T47D (cell line): ENCODE results near the gene ATP2C2.
A peak's percentile ranks its signal among the peaks of the same experiment; 100 is the strongest.

Experiments used
- DNase-seq, 2 experiments: peaks; one replicate each; pipeline versions ENCODE4 v3.0.0 to v3.0.0-alpha.2; 2011 to 2012; ENCODE audit warnings: low read depth in 1 of 2, low spot score in 1 of 2
- JUND ChIP-seq: IDR thresholded peaks from 2 replicates; pipeline ENCODE4 v1.6.1; 2012; ENCODE audit warnings: low read depth
- in situ Hi-C: cut with HindIII; loops from 2 replicates; pipeline ENCODE4 v1.10.0; 2016; ENCODE audit warnings: low sequenced_read_pairs, low pct_unique_long_range_greater_than_20kb

The ATP2C2 gene

DNA sequence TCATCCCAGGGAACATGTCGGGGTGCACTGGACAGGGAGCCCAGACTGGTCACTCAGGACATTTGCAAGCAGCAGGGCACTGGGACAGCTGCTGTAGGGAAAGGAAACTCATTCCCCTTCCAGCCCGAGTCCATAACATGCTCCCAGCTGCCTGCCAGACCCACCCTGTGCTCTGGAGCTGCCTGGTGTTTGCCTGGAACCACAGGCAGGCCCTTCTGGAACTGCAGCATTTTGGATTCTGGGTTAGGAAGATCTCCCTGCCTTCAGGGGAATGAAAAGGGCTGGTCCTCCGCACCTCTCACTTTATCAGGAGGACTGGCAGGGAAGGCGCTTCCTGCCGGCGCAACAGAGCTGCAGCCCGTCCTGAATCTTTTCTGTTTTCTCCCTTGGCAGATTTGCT lies 94.9 kb downstream of the ATP2C2 start:
- no peak for TF ChIP-seq JUND
- DNase-seq, result no peak
- in situ Hi-C loops, result no loop called here

DNA sequence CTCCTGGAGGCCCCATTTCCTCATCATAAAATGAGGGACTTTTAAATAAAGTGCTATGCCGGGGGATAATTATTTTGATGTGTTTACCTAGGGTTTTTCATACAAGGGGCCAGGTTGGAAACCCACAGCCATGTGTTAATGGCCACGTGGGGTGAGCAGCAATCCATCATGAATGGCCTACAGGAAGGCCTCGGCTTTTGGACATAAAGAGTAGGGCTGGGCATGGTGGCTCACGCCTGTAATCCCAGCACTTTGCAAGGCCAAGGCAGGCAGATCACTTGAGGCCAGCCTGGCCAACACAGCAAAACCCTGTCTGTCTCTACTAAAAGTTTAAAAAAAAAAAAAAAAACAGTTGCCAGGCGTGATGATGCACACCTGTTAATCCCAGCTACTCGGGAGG lies 95.8 kb downstream of the ATP2C2 start:
- in situ Hi-C loops, result no loop called here
- TF ChIP-seq JUND, result no peak
- DNase-seq, result no peak

DNA sequence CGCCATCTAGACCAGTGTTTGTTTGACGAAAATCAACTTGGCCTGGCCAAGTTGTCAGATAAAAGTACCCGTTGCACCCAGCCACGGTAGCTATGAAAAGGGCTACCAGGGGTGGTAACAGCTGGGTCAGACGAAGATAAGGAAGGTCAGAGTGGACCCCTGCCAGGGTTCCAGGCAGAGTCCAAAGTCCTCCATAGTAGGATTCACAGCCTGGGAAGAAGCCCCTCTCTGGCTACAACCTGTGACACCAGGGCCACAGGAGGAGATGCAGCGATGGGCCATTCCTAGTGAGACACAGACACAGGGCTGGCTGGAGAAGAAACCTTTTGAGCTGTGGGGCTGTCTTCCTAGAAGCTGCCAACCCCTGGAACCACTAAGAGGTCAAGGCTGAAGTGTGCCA lies 96.8 kb downstream of the ATP2C2 start:
- no peak for TF ChIP-seq JUND
- DNase-seq, result peak in 1 of 2 experiments; percentile 26
- in situ Hi-C loops, result no loop called here

DNA sequence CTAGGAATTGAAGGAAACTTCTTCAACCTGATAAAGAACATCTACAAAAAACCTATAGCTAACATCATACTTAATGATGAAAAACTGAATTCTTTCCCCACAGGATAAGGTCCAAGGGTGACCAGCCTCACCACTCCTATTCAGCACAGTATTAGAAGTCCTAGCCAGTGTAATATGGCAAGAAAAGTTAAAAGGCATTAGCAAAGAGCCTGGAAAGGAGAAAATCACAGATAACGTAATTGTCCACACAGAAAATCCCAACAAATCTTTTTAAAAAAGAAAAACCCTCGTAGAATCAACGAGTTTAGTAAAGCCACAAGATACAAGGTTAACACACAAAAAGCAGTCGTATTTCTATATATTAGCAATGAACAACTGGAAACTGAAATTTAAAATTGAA lies 98.4 kb downstream of the ATP2C2 start:
- no peak for DNase-seq
- in situ Hi-C loops, result no loop called here
- no peak for TF ChIP-seq JUND

DNA sequence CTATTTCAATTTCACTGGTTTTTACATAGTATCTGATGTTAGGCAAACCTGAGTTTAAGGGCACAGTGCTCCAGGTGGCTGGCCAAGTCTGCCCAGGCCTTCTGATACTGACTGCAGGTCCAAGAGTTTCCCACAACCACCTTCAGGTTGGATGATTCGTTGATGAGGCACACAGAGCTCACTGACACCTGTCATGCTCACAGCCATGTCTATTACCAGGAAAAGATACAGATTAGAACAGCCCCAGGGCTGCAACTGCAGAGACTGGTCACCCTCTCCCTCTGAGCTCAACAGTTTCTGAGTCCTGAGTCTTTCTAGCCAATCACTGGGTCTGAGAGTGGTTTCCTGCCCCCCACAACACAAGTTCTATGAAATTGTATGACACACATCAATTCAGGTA lies 98.9 kb downstream of the ATP2C2 start:
- TF ChIP-seq JUND, result no peak
- in situ Hi-C loops, result no loop called here
- no peak for DNase-seq

DNA sequence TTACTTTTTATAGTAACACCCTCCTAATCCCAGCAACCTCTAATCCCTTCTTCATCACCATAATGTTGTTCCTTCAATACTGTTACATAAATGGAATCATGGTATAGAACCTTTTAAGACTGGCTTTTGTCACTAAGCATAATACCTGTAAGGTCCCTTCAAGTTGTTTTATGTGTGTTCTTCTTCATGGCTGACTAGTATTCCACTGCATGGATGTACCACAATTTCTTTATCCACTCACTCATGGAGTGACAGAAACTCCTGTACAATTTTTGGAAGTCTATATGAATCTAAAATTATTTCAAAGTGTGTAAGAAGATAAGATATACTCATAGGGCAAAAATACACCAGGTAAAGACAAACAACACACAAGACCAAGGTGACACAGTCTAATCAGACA lies 99.4 kb downstream of the ATP2C2 start:
- no peak for DNase-seq
- no peak for TF ChIP-seq JUND
- in situ Hi-C loops, result no loop called here

DNA sequence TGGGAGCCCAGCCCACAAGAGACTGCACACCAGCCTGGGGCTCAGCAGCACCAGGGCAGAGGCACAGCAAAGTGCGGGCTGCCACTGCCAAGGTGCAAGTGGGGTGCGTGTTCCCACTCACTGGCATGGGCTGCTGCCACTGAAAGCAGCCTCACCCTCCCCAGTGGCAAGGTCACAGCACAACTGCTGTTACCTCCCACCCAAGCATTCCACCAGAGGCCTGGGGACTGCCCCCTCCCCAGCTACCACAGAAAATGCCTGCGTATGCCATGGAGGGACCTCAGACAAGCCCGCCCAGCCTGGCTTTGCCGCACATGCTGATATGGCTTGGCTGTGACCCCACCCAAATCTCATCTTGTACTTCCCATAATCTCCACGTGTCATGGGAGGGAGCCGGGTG lies 103.0 kb downstream of the ATP2C2 start:
- no peak for TF ChIP-seq JUND
- in situ Hi-C loops, result no loop called here

DNA sequence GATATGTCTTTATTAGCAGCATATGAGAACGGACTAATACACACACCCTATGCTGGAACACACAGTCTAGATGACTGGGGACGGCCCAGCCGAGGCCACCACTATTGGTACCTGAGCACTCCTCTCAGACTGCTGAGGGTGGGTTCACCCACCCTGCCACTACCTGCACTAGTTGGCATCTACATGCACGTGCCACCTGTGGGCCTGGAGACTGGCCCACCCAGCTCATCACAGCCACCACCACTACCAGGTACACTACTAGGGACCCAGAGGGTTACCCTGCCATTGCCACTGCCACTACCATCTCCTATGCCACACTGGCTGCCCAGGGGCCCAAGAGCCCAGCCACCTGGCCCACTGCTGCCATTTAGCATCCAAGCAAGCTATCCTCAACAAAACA lies 103.6 kb downstream of the ATP2C2 start:
- no peak for DNase-seq
- in situ Hi-C loops, result no loop called here
- TF ChIP-seq JUND, result no peak

More for the DNA sequence above, 103.0 kb downstream of the ATP2C2 start:
- DNase-seq, result no peak

DNA sequence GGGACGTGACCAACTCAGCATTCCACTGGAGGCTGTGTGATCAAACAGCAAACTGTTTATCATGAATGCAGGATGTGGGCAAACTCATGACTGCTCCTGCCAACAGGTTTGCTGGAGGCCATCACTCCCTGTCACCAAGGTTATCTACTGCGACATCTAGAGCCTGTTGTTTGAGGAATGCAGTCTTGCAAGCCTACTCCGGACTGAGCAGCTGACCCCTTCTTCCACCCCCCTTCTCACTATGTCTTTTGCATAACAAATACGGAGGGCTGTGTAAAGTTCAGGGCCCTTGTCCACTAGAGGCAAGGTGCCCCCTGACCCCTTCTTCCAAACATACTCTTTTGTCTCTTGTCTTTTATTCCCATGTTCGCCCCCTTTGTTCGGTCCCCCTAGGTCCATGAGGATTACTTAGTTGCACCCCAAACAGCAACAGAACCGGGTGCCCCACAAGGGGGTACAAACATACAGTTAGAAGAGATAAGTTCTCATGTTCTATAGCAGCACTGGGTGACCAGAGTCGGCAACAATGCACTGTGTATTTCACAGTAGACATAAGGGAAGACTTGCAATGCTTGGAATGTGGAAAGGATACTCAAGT lies 107.4 kb downstream of the ATP2C2 start:
- DNase-seq, result peak in 1 of 2 experiments; percentile 46
- in situ Hi-C loops, result no loop called here
- TF ChIP-seq JUND, result no peak

DNA sequence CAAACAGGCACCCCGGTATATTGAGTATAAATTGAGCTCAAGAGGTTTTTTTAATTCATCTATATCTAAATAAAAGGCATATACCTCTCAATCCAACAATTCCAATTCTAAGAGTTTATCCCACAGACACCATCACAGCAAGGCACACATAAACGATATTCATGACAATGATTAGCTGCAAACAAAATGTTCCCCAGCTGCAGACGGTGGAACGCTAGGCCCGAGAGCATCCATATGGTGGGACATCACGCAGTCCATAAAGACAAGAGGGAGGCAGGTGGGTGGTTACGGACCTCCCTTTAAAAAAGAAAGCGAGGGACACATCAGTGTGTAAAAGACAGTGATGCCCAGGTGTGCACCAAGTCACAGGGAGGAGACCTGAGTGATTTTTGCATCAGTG lies 108.1 kb downstream of the ATP2C2 start:
- no peak for TF ChIP-seq JUND
- no peak for DNase-seq
- in situ Hi-C loops, result no loop called here

DNA sequence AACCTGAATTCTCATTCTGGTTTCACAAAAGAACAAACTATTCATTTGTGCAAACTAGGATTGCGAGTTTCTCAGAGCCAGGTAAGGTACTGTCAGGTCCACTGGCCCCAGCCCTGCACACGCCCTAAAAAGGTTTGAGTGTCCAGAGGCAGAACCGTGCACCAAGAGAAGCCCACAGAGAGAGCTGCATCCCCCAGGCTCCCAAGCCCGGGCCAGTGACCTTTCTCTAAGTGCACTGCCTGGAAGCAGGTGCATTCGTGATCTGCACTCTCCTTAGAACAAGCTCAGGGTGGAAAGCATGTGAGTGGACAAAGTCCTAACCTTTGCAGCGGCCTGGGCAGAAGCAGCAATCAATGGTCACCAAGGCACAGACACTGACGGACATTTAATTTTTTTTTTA lies 109.3 kb downstream of the ATP2C2 start:
- in situ Hi-C loops, result no loop called here
- DNase-seq, result no peak
- no peak for TF ChIP-seq JUND

DNA sequence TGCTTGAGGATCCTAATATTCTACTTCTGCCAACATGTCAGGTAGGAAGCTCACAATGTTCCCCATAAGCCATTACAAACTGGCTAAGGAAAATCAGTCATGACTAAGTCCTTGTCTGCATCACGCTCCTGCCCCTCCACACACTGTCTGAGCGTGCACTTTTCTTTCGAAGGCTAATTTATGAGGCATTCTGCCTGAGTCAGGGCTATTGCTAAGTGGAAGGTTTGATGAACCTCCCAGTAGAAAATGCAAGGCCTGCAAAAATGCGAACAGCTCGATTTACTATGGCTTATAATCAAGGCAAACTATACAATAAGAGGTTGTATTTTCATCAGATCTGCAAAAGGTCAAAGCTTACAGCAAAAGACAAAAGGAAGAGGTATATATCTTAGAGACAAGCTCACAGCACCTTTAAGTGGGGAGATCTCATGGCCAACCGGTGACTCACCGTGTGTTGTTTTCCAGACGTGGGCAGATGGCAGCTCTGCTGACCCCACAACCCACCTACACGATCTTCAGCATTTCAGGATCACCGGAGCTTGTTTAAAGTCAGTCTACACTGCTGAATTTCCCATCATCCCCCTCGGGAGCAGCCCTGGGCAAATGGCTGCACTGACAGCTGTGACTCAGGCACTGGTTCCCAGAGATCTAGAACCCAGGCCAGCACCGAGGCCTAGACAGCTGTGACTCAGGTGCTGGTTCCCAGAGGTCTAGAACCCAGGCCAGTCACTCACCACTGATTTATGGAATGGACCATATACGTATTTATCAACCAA lies 110.0 kb downstream of the ATP2C2 start:
- no peak for DNase-seq
- in situ Hi-C loops, result no loop called here
- no peak for TF ChIP-seq JUND

DNA sequence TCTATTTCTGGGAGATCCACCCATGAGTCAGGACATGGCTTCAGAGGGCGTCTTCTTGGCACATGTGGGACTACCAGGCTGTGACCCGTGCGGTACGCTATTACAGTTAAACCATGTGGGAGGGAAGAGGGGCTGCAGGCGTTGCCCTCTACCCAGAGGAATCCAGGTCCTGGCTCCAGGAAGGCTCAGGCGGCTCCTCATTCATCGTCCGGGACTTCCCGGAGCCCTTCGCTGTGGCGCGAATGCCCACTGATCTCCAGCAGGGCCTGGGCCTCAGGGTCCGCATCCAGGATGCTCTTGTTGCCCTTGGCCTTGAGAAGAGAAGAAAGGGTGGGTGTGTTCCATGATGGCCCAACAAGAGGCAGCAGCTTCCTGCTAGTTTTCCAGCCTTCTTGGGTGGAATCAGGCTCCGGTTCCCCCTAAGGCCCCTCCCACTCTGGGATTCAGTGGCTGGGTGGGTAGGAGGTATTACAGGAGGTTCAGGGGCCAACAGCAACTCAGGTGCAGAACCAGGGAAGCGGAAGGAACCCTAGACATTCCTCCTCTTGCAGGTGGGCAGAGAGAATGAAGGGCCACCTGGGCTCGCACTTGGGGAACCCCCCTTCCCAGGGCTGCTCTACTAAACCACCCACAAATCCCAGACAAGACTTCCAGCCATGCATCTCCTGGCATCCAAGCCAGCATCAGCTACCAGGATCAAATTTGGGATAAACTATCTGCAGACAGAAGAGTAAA lies 111.5 kb downstream of the ATP2C2 start:
- in situ Hi-C loops, result no loop called here
- TF ChIP-seq JUND, result no peak

More for the DNA sequence above, 111.5 kb downstream of the ATP2C2 start:
- no peak for DNase-seq
